Measurements from ENCODE around the gene ADAM29.

Gene ADAM29

GRCh38 chr4:174882317-174882992 lies 35.7 kb upstream of the ADAM29 start:
- Histone ChIP-seq H3K14ac (ENCODE audit: low read length in 2 of 2) (no peak overlapping the region), H2AK5ac (ENCODE audit: low read length, severe bottlenecking) (no peak overlapping the region), H3K4me2 (ENCODE audit: low read length, poor library complexity, severe bottlenecking) (no peak overlapping the region), H2BK5ac (ENCODE audit: low read depth, low read length, poor library complexity, severe bottlenecking) (no peak overlapping the region), H2BK15ac (ENCODE audit: low read depth, poor library complexity, severe bottlenecking) (no peak overlapping the region), H2BK12ac (ENCODE audit: low read length in 2 of 2) (no peak overlapping the region), H3K27ac (ENCODE audit: low read length, poor library complexity, severe bottlenecking) (no peak overlapping the region), H3K36me3 (ENCODE audit: control insufficient read depth in 1 of 2, insufficient read depth in 2 of 2, low read depth in 1 of 2, low read length in 2 of 2) (no peaks in the 10 kb centered on the region), H3K9me3 (ENCODE audit: control insufficient read depth, low read length) (no peaks in the 10 kb centered on the region), H4K91ac (ENCODE audit: low read length) (no peak overlapping the region), H3K9ac (ENCODE audit: low read length) (no peak overlapping the region), H4K8ac (ENCODE audit: low read length) (no peak overlapping the region), H3K4ac (ENCODE audit: low read depth in 1 of 2, low read length in 2 of 2) (no peak overlapping the region), H3K79me1 (replicated peaks; ENCODE audit: low read length, poor library complexity, severe bottlenecking) (no peaks in the 10 kb centered on the region), H3K4me1 (ENCODE audit: control insufficient read depth, insufficient read depth, low read depth, low read length) (no peaks in the 10 kb centered on the region), H3K18ac (ENCODE audit: low read depth in 1 of 2, low read length in 2 of 2) (no peak overlapping the region), H3K23ac (ENCODE audit: low read length in 2 of 2) (no peak overlapping the region), H3K4me3 (ENCODE audit: insufficient read depth in 1 of 2, low read depth in 1 of 2, low read length in 2 of 2) (no peak overlapping the region), H2BK120ac (ENCODE audit: low read depth, low read length) (no peak overlapping the region), H3K27me3 (ENCODE audit: control insufficient read depth in 1 of 2, insufficient read depth in 1 of 2, low read length in 2 of 2) (no peaks in the 10 kb centered on the region), H2AFZ (ENCODE audit: low read depth, low read length) (no peak overlapping the region)
- DNase-seq = no peak
- WGBS = 80% methylated on average over 5 of the region's 6 CpGs

GRCh38 chr4:174907508-174907907 lies 10.7 kb upstream of the ADAM29 start:
- Histone ChIP-seq H3K18ac (ENCODE audit: low read depth in 1 of 2, low read length in 2 of 2) (no peak overlapping the region), H4K91ac (ENCODE audit: low read length) (no peak overlapping the region), H3K79me1 (replicated peaks; ENCODE audit: low read length, poor library complexity, severe bottlenecking) (no peaks in the 10 kb centered on the region), H3K4me1 (ENCODE audit: control insufficient read depth, insufficient read depth, low read depth, low read length) (no peaks in the 10 kb centered on the region), H4K8ac (ENCODE audit: low read length) (no peak overlapping the region), H3K9me3 (ENCODE audit: control insufficient read depth, low read length) (peaks cover 29% of the 10 kb centered on the region), H3K4ac (ENCODE audit: low read depth in 1 of 2, low read length in 2 of 2) (no peak overlapping the region), H2AFZ (ENCODE audit: low read depth, low read length) (no peak overlapping the region), H3K4me2 (ENCODE audit: low read length, poor library complexity, severe bottlenecking) (no peak overlapping the region), H2AK5ac (ENCODE audit: low read length, severe bottlenecking) (no peak overlapping the region), H3K14ac (ENCODE audit: low read length in 2 of 2) (no peak overlapping the region), H2BK12ac (ENCODE audit: low read length in 2 of 2) (no peak overlapping the region), H3K36me3 (ENCODE audit: control insufficient read depth in 1 of 2, insufficient read depth in 2 of 2, low read depth in 1 of 2, low read length in 2 of 2) (no peaks in the 10 kb centered on the region), H3K27me3 (ENCODE audit: control insufficient read depth in 1 of 2, insufficient read depth in 1 of 2, low read length in 2 of 2) (no peaks in the 10 kb centered on the region), H2BK5ac (ENCODE audit: low read depth, low read length, poor library complexity, severe bottlenecking) (no peak overlapping the region), H2BK120ac (ENCODE audit: low read depth, low read length) (no peak overlapping the region), H3K4me3 (ENCODE audit: insufficient read depth in 1 of 2, low read depth in 1 of 2, low read length in 2 of 2) (no peak overlapping the region), H2BK15ac (ENCODE audit: low read depth, poor library complexity, severe bottlenecking) (no peak overlapping the region), H3K9ac (ENCODE audit: low read length) (no peak overlapping the region), H3K23ac (ENCODE audit: low read length in 2 of 2) (no peak overlapping the region), H3K27ac (ENCODE audit: low read length, poor library complexity, severe bottlenecking) (no peak overlapping the region)
- DNase-seq = no peak

GRCh38 chr4:174910271-174910670 lies 7.9 kb upstream of the ADAM29 start:
- peaks cover 26% of the 10 kb centered on the region for H3K9me3 ChIP-seq (ENCODE audit: control insufficient read depth, low read length)

GRCh38 chr4:174912919-174913543 lies 5.1 kb upstream of the ADAM29 start:
- 60% methylated on average over 2 of the region's 3 CpGs for WGBS
- no peak overlapping the region for H2BK5ac ChIP-seq (ENCODE audit: low read depth, low read length, poor library complexity, severe bottlenecking)

More at GRCh38 chr4:174910271-174910670, 7.9 kb upstream of the ADAM29 start:
- Histone ChIP-seq H3K14ac (ENCODE audit: low read length in 2 of 2) (no peak overlapping the region), H2AFZ (ENCODE audit: low read depth, low read length) (no peak overlapping the region), H2BK120ac (ENCODE audit: low read depth, low read length) (no peak overlapping the region), H3K79me1 (replicated peaks; ENCODE audit: low read length, poor library complexity, severe bottlenecking) (no peaks in the 10 kb centered on the region), H2BK5ac (ENCODE audit: low read depth, low read length, poor library complexity, severe bottlenecking) (no peak overlapping the region), H3K18ac (ENCODE audit: low read depth in 1 of 2, low read length in 2 of 2) (no peak overlapping the region), H3K9ac (ENCODE audit: low read length) (no peak overlapping the region), H3K4me3 (ENCODE audit: insufficient read depth in 1 of 2, low read depth in 1 of 2, low read length in 2 of 2) (no peak overlapping the region), H2BK15ac (ENCODE audit: low read depth, poor library complexity, severe bottlenecking) (no peak overlapping the region), H3K27me3 (ENCODE audit: control insufficient read depth in 1 of 2, insufficient read depth in 1 of 2, low read length in 2 of 2) (no peaks in the 10 kb centered on the region), H3K27ac (ENCODE audit: low read length, poor library complexity, severe bottlenecking) (no peak overlapping the region), H2AK5ac (ENCODE audit: low read length, severe bottlenecking) (no peak overlapping the region), H3K36me3 (ENCODE audit: control insufficient read depth in 1 of 2, insufficient read depth in 2 of 2, low read depth in 1 of 2, low read length in 2 of 2) (no peaks in the 10 kb centered on the region), H3K4me2 (ENCODE audit: low read length, poor library complexity, severe bottlenecking) (no peak overlapping the region), H2BK12ac (ENCODE audit: low read length in 2 of 2) (no peak overlapping the region), H3K4ac (ENCODE audit: low read depth in 1 of 2, low read length in 2 of 2) (no peak overlapping the region), H3K4me1 (ENCODE audit: control insufficient read depth, insufficient read depth, low read depth, low read length) (no peaks in the 10 kb centered on the region), H4K91ac (ENCODE audit: low read length) (no peak overlapping the region), H4K8ac (ENCODE audit: low read length) (no peak overlapping the region), H3K23ac (ENCODE audit: low read length in 2 of 2) (no peak overlapping the region)
- no CpG with 5 or more reads among the region's 1 CpG for WGBS
- DNase-seq = no peak

More at GRCh38 chr4:174912919-174913543, 5.1 kb upstream of the ADAM29 start:
- no peak overlapping the region for H3K18ac ChIP-seq (ENCODE audit: low read depth in 1 of 2, low read length in 2 of 2)
- H2AK5ac ChIP-seq (ENCODE audit: low read length, severe bottlenecking) = no peak overlapping the region
- no peak overlapping the region for H3K4me2 ChIP-seq (ENCODE audit: low read length, poor library complexity, severe bottlenecking)
- H2BK120ac ChIP-seq (ENCODE audit: low read depth, low read length) = no peak overlapping the region
- H3K79me1 ChIP-seq (replicated peaks; ENCODE audit: low read length, poor library complexity, severe bottlenecking) = no peaks in the 10 kb centered on the region
- H3K36me3 ChIP-seq (ENCODE audit: control insufficient read depth in 1 of 2, insufficient read depth in 2 of 2, low read depth in 1 of 2, low read length in 2 of 2) = no peaks in the 10 kb centered on the region
- no peaks in the 10 kb centered on the region for H3K4me1 ChIP-seq (ENCODE audit: control insufficient read depth, insufficient read depth, low read depth, low read length)
- no peaks in the 10 kb centered on the region for H3K27me3 ChIP-seq (ENCODE audit: control insufficient read depth in 1 of 2, insufficient read depth in 1 of 2, low read length in 2 of 2)
- no peak overlapping the region for H2BK12ac ChIP-seq (ENCODE audit: low read length in 2 of 2)
- no peak overlapping the region for H3K23ac ChIP-seq (ENCODE audit: low read length in 2 of 2)
- H3K4ac ChIP-seq (ENCODE audit: low read depth in 1 of 2, low read length in 2 of 2) = no peak overlapping the region
- H4K91ac ChIP-seq (ENCODE audit: low read length) = no peak overlapping the region
- H3K9ac ChIP-seq (ENCODE audit: low read length) = no peak overlapping the region
- no peak overlapping the region for H4K8ac ChIP-seq (ENCODE audit: low read length)
- no peak for DNase-seq
- peaks cover 13% of the 10 kb centered on the region for H3K9me3 ChIP-seq (ENCODE audit: control insufficient read depth, low read length)
- no peak overlapping the region for H2AFZ ChIP-seq (ENCODE audit: low read depth, low read length)
- no peak overlapping the region for H3K27ac ChIP-seq (ENCODE audit: low read length, poor library complexity, severe bottlenecking)
- no peak overlapping the region for H3K14ac ChIP-seq (ENCODE audit: low read length in 2 of 2)
- no peak overlapping the region for H3K4me3 ChIP-seq (ENCODE audit: insufficient read depth in 1 of 2, low read depth in 1 of 2, low read length in 2 of 2)
- no peak overlapping the region for H2BK15ac ChIP-seq (ENCODE audit: low read depth, poor library complexity, severe bottlenecking)

Data from mesenchymal stem cell (in vitro differentiated cells and primary cell).